K562 (cell line): ENCODE results near the gene SLC25A26. TPM values are rescaled to one million over a fixed set of nuclear protein-coding genes. Genes with fewer than 3 reads are reported as not detected.

Source experiments
- ATAC-seq: fragments of 200-7000 bp; cut with Tn5 transposase; 3 replicates; pipeline ENCODE4 v1.9.1; 2020; ENCODE audit warnings: moderate library complexity
- BruUV-seq: library from RNA; stranded (reverse); fragments of 400-500 nt; replicated peaks from 2 replicates; lab custom pipeline; 2021; lab: Mats Ljungman, UMichigan
- CTCF ChIA-PET: fragments of 300-600 bp; formaldehyde crosslinking; extraction: SDS; loops from one replicate; lab custom pipeline; 2021; ENCODE audit warnings: low intra/inter-chr PET ratio; lab: Yijun Ruan, JAX
- POLR2A ChIA-PET: fragments of 300-600, 350-650 bp; sonication (Branson Sonifier 250); formaldehyde crosslinking; extraction: SDS; loops from one replicate; lab custom pipeline; 2021; ENCODE audit warnings: antibody characterized with exemption, inconsistent platforms; lab: Yijun Ruan, JAX
- DNase-seq, 4 experiments: peaks; one replicate each; pipeline versions ENCODE4 v3.0.0 to v3.0.0-alpha.2; 2011 to 2018; ENCODE audit warnings: low spot score in 3 of 4, mixed read lengths in 3 of 4; ENCODE audit errors: extremely low read depth in 1 of 4
- FAIRE-seq: peaks from 2 replicates; lab custom pipeline; 2011; peaks lifted over from hg19 to GRCh38; lab: Jason Lieb, UNC
- H2AFZ ChIP-seq: 2 replicates; pipeline ENCODE4 v1.6.0; 2011; ENCODE audit warnings: low read depth, low read length, control low read depth, inconsistent platforms
- H3K27ac ChIP-seq: fragments of 200-600 bp; 3 replicates; pipeline ENCODE4 v1.8.0; 2011; ENCODE audit warnings: low read depth, mild to moderate bottlenecking, control low read depth, inconsistent platforms, low read length, moderate library complexity, mixed read lengths; ENCODE audit errors: extremely low read depth
- H3K27me3 ChIP-seq, 2 experiments: fragments of 300-600 bp in 1 of 2; 2 replicates in 1 of 2; 3 replicates in 1 of 2; pipeline versions ENCODE4 v1.6.0 to v1.8.0; 2011; ENCODE audit warnings: inconsistent platforms in 2 of 2, low read length in 2 of 2, mild to moderate bottlenecking in 1 of 2, mixed read lengths in 1 of 2, moderate library complexity in 1 of 2; ENCODE audit not compliant: control insufficient read depth in 2 of 2, insufficient read depth in 2 of 2
- H3K36me3 ChIP-seq: fragments of 300-600 bp; 3 replicates; pipeline ENCODE4 v1.8.0; 2011; ENCODE audit warnings: mild to moderate bottlenecking, low read length, inconsistent platforms; ENCODE audit not compliant: control insufficient read depth, insufficient read depth
- H3K4me1 ChIP-seq, 2 experiments: fragments of 200-600 bp in 1 of 2; replicated peaks in 1 of 2; 2 replicates in 1 of 2; 3 replicates in 1 of 2; pipeline versions ENCODE4 v1.5.1 to v1.8.0; 2011; ENCODE audit warnings: inconsistent platforms in 2 of 2, low read length in 2 of 2, mild to moderate bottlenecking in 1 of 2, mixed read lengths in 1 of 2, moderate library complexity in 1 of 2; ENCODE audit not compliant: control insufficient read depth in 2 of 2, insufficient read depth in 2 of 2
- H3K4me2 ChIP-seq: 2 replicates; pipeline ENCODE4 v1.6.1; 2011; ENCODE audit warnings: low read length, control low read depth, inconsistent platforms, mixed read lengths; ENCODE audit not compliant: insufficient read depth
- H3K4me3 ChIP-seq: fragments of 200-600 bp; sonication (generic), shearing (Covaris generic); 2 replicates; pipeline ENCODE4 v1.5.1; 2016; ENCODE audit warnings: control low read depth, inconsistent platforms
- H3K79me2 ChIP-seq: fragments of 200-600 bp; 3 replicates; pipeline ENCODE4 v1.8.0; 2011; ENCODE audit warnings: low read length, inconsistent platforms; ENCODE audit not compliant: control insufficient read depth, insufficient read depth
- H3K9ac ChIP-seq, 2 experiments: 2 replicates each; pipeline versions ENCODE4 v1.6.0 to v1.6.1; 2011; ENCODE audit warnings: low read depth in 2 of 2, low read length in 2 of 2, control low read depth in 1 of 2, inconsistent platforms in 1 of 2, mild to moderate bottlenecking in 1 of 2, mixed read lengths in 1 of 2; ENCODE audit not compliant: insufficient read depth in 1 of 2
- H3K9me1 ChIP-seq: one replicate; pipeline ENCODE4 v1.6.0; 2011; ENCODE audit warnings: inconsistent platforms, mild to moderate bottlenecking, low read length, moderate library complexity; ENCODE audit not compliant: control insufficient read depth, insufficient read depth
- H3K9me3 ChIP-seq: replicated peaks from 2 replicates; pipeline ENCODE4 v1.5.1; 2011; ENCODE audit warnings: low read depth, low read length, inconsistent platforms; ENCODE audit not compliant: control insufficient read depth, insufficient read depth
- H4K20me1 ChIP-seq: replicated peaks from 2 replicates; pipeline ENCODE4 v1.6.1; 2011; ENCODE audit warnings: low read length, inconsistent platforms, mixed read lengths; ENCODE audit not compliant: control insufficient read depth, insufficient read depth
- ATF2 ChIP-seq: sonication (generic); formaldehyde crosslinking; IDR thresholded peaks from 2 replicates; pipeline ENCODE4 v1.8.1; 2022; ENCODE audit warnings: missing genetic modification reagents
- CBX2 ChIP-seq: fragments of 200-600 bp; sonication (generic); IDR thresholded peaks from one replicate; pipeline ENCODE4 v1.6.1; 2012; ENCODE audit warnings: mild to moderate bottlenecking, low read length, inconsistent platforms; ENCODE audit not compliant: insufficient read depth, poor library complexity, severe bottlenecking
- HIVEP1 ChIP-seq: fragments of 250-450 bp; sonication (Bioruptor Pico); IDR thresholded peaks from 2 replicates; pipeline ENCODE4 v1.4.0; 2020; ENCODE audit warnings: mild to moderate bottlenecking
- HLTF ChIP-seq: fragments of 450-650 bp; IDR thresholded peaks from 2 replicates; pipeline ENCODE4 v1.6.1; 2016
- KAT2B ChIP-seq: IDR thresholded peaks from one replicate; pipeline ENCODE4 v1.6.1; 2012; ENCODE audit warnings: low read depth, mild to moderate bottlenecking, control low read depth, inconsistent platforms, low read length, moderate library complexity
- PATZ1 ChIP-seq: fragments of 250-450 bp; sonication (Bioruptor Pico); IDR thresholded peaks from 2 replicates; pipeline ENCODE4 v1.5.0; 2020; ENCODE audit warnings: mild to moderate bottlenecking, borderline replicate concordance
- ZBTB40 ChIP-seq, 2 experiments: fragments of 450-650 bp in 1 of 2; sonication (generic) in 1 of 2; formaldehyde crosslinking in 1 of 2; IDR thresholded peaks; 2 replicates each; pipeline versions ENCODE4 v1.7.1 to v1.9.0; 2016 to 2022; ENCODE audit warnings: inconsistent platforms in 1 of 2, mild to moderate bottlenecking in 1 of 2, missing genetic modification reagents in 1 of 2
- WGBS: fragments of 100-300 bp; shearing (Covaris generic); methylation state at CpG from one replicate; pipeline ENCODE4 v1.1.6; 2016; ENCODE audit warnings: low coverage, mixed read lengths; ENCODE audit not compliant: insufficient coverage; ENCODE audit errors: missing lambda C conversion rate; 5-methylcytosine and 5-hydroxymethylcytosine counted together
- in situ Hi-C: fragments of 300-500 bp; cut with MboI; formaldehyde crosslinking; loops from 4 replicates; pipeline ENCODE4 v1.15.0; 2018; ENCODE audit warnings: inconsistent platforms, mixed read lengths
- intact Hi-C: fragments of 100-400 bp; cut with micrococcal nuclease; formaldehyde crosslinking; loops from 2 replicates; pipeline ENCODE4 v1.14.2; 2022
- polyA plus RNA-seq, 8 experiments: library from polyadenylated mRNA; depleted of rRNA in 4 of 8; stranded (reverse) in 5 of 8; unstranded in 3 of 8; fragments of >200 nt; fragmentation: Nextera tagmentation in 2 of 8; fragmentation: Illumina TruSeq in 1 of 8; extraction: Ambion mirVana in 2 of 8; extraction: Trizol in 1 of 8; gene quantifications; 2 replicates each; pipeline versions ENCODE4 v1.2.1 to v1.2.3, GENCODE V29; 2011 to 2014; ENCODE audit warnings: inconsistent platforms in 1 of 8, missing spikeins in 1 of 8
- total RNA-seq, 7 experiments: library from RNA; depleted of rRNA in 6 of 7; stranded (reverse); fragments of >200 nt in 6 of 7; fragmentation: Illumina TruSeq in 2 of 7; extraction: Trizol in 2 of 7; gene quantifications; 2 replicates each; pipeline versions ENCODE4 v1.2.1 to v1.2.3, GENCODE V29; 2011 to 2021; ENCODE audit warnings: low replicate concordance in 1 of 7

SLC25A26 gene
- total and polyA plus RNA-seq, 9 of the 15 experiments (the other 6 are each of a cell fraction or from before 2014, with no cell fraction given) = 7.2 to 29.1 (median 12.6) TPM

GRCh38 chr3:66227915-66228314 is 7.1 kb downstream of the SLC25A26 start:
- ChIA-PET CTCF (no interaction called here), POLR2A (no interaction called here)
- DNase-seq (no peak), FAIRE-seq (no peak), ATAC-seq (no peak)
- Histone ChIP-seq H3K4me2 (no peak overlapping the region), H3K36me3 (0 out of 3 replicates have a peak, but pooled peaks cover 2% of the 10 kb centered on the region), H3K79me2 (no peaks in the 10 kb centered on the region; the same call in 2 of the 3 replicates), H4K20me1 (no peaks in the 10 kb centered on the region), H3K4me3 (no peak overlapping the region), H3K27ac (no peak overlapping the region), H3K27me3 (no peaks in the 10 kb centered on the region), H3K9me1 (no peaks in the 10 kb centered on the region), H3K9ac (no peak overlapping the region), H3K9me3 (no peaks in the 10 kb centered on the region), H2AFZ (no peak overlapping the region), H3K4me1 (no peaks in the 10 kb centered on the region; a peak in 1 of 5 replicates)
- no TSS peak for BruUV-seq
- in situ Hi-C loops = no loop called here
- intact Hi-C loops = no loop called here
- 28% methylated on average over 2 of the region's 2 CpGs for WGBS
- TF ChIP-seq HLTF = no peak
- TF ChIP-seq KAT2B = no peak
- no peak for TF ChIP-seq PATZ1 (CRISPR knock-in tag)
- TF ChIP-seq ATF2 (CRISPR knock-in tag) = no peak
- TF ChIP-seq ZBTB40 (IDR thresholded peaks at IDR 0.05) = no peak
- TF ChIP-seq ZBTB40 (CRISPR knock-in tag; IDR thresholded peaks at IDR 0.05) = no peak
- no peak for TF ChIP-seq CBX2
- no peak for TF ChIP-seq HIVEP1
